SK-N-SH (cell line): ENCODE results near the gene FBXL7. TPM values are rescaled to one million over a fixed set of nuclear protein-coding genes. Genes with fewer than 3 reads are reported as not detected.
"Not testable (repeated sequence)": the region's sequence is repeated elsewhere in the genome, so short reads cannot be mapped to it uniquely, and the experiment has no call there.

Source experiments
- CTCF ChIA-PET: fragments of 300-600, 350-600 bp; formaldehyde crosslinking; extraction: SDS; loops from one replicate; lab custom pipeline; 2021; lab: Yijun Ruan, JAX
- POLR2A ChIA-PET: fragments of 350-600 bp; sonication (Branson Sonifier 250); formaldehyde crosslinking; extraction: SDS; loops from one replicate; lab custom pipeline; 2020; ENCODE audit warnings: antibody characterized with exemption, inconsistent platforms; lab: Yijun Ruan, JAX
- DNase-seq: peaks from one replicate; pipeline ENCODE4 v3.0.0; 2012
- H2AFZ ChIP-seq: fragments of 200-600 bp; sonication (generic); 2 replicates; pipeline ENCODE4 v1.8.1; 2016; ENCODE audit warnings: antibody characterized with exemption, mild to moderate bottlenecking, low read depth
- H3F3A ChIP-seq: fragments of 200-600 bp; sonication (generic); replicated peaks from 2 replicates; pipeline ENCODE3; 2016; ENCODE audit warnings: antibody characterized with exemption, mild to moderate bottlenecking; ENCODE audit not compliant: insufficient read depth
- H3K27ac ChIP-seq, 2 experiments: fragments of 200-500 bp in 1 of 2; fragments of 200-600 bp in 1 of 2; sonication (Bioruptor generic) in 1 of 2; sonication (generic), shearing (Covaris generic) in 1 of 2; 2 replicates each; pipeline versions ENCODE4 v1.5.1 to v1.6.1; 2014 to 2016; ENCODE audit warnings: low read depth in 2 of 2, inconsistent platforms in 1 of 2, low read length in 1 of 2, mild to moderate bottlenecking in 1 of 2, mixed read lengths in 1 of 2
- H3K27me3 ChIP-seq: fragments of 200-600 bp; sonication (generic), shearing (Covaris generic); 2 replicates; pipeline ENCODE4 v1.6.1; 2016; ENCODE audit warnings: mixed run types; ENCODE audit not compliant: insufficient read depth
- H3K36me3 ChIP-seq, 2 experiments: fragments of 200-500 bp in 1 of 2; fragments of 200-600 bp in 1 of 2; sonication (Bioruptor generic) in 1 of 2; sonication (generic) in 1 of 2; replicated peaks in 1 of 2; 2 replicates each; pipeline versions ENCODE3 to v1.5.1; 2014 to 2016; ENCODE audit warnings: low read length in 1 of 2, mild to moderate bottlenecking in 1 of 2; ENCODE audit not compliant: insufficient read depth in 2 of 2, control insufficient read depth in 1 of 2
- H3K4me1 ChIP-seq, 2 experiments: fragments of 200-500 bp in 1 of 2; fragments of 200-600 bp in 1 of 2; sonication (Bioruptor generic) in 1 of 2; sonication (generic), shearing (Covaris generic) in 1 of 2; 2 replicates each; pipeline versions ENCODE4 v1.5.1 to v1.6.1; 2014 to 2016; ENCODE audit warnings: low read depth in 1 of 2, low read length in 1 of 2, mixed run types in 1 of 2; ENCODE audit not compliant: insufficient read depth in 2 of 2, control insufficient read depth in 1 of 2
- H3K4me2 ChIP-seq: fragments of 200-600 bp; sonication (generic), shearing (Covaris generic); 2 replicates; pipeline ENCODE4 v1.6.1; 2017; ENCODE audit warnings: mixed run types
- H3K4me3 ChIP-seq, 2 experiments: fragments of 200-500 bp in 1 of 2; fragments of 200-600 bp in 1 of 2; sonication (Bioruptor generic) in 1 of 2; sonication (generic), shearing (Covaris generic) in 1 of 2; 2 replicates each; pipeline versions ENCODE4 v1.5.1 to v1.8.1; 2014 to 2016; ENCODE audit warnings: low read depth in 2 of 2, inconsistent platforms in 1 of 2, low read length in 1 of 2, mild to moderate bottlenecking in 1 of 2, mixed read lengths in 1 of 2, moderate library complexity in 1 of 2
- H3K79me2 ChIP-seq: fragments of 200-600 bp; sonication (generic); 2 replicates; pipeline ENCODE4 v1.8.1; 2017; ENCODE audit warnings: mild to moderate bottlenecking; ENCODE audit not compliant: insufficient read depth
- H3K9ac ChIP-seq: fragments of 200-600 bp; sonication (generic); 2 replicates; pipeline ENCODE4 v1.6.1; 2017; ENCODE audit warnings: mixed run types
- H3K9me2 ChIP-seq: fragments of 200-600 bp; sonication (generic); 2 replicates; pipeline ENCODE4 v1.6.1; 2017; ENCODE audit warnings: mixed run types
- H3K9me3 ChIP-seq: fragments of 200-600 bp; sonication (generic); 2 replicates; pipeline ENCODE4 v1.6.1; 2017; ENCODE audit warnings: mixed run types, mild to moderate bottlenecking, moderate library complexity
- H4K20me1 ChIP-seq: fragments of 200-600 bp; sonication (generic); 2 replicates; pipeline ENCODE4 v1.6.1; 2017; ENCODE audit warnings: mild to moderate bottlenecking, mixed run types; ENCODE audit not compliant: insufficient read depth
- CTCF ChIP-seq: fragments of 200-600 bp; sonication (generic); IDR thresholded peaks from 2 replicates; pipeline ENCODE4 v1.6.1; 2017; ENCODE audit warnings: antibody characterized with exemption, mild to moderate bottlenecking, moderate library complexity
- ELF1 ChIP-seq: IDR thresholded peaks from 2 replicates; pipeline ENCODE4 v1.4.0; 2012
- EP300 ChIP-seq, 2 experiments: IDR thresholded peaks; 2 replicates each; pipeline versions ENCODE4 v1.4.0 to v1.6.1; 2012; ENCODE audit warnings: borderline replicate concordance in 1 of 2, low read depth in 1 of 2, low read length in 1 of 2
- EZH2phosphoT487 ChIP-seq: fragments of 200-600 bp; sonication (generic); IDR thresholded peaks from 2 replicates; pipeline ENCODE4 v1.6.1; 2017; ENCODE audit warnings: low read depth, mixed run types, mild to moderate bottlenecking, antibody characterized with exemption, moderate library complexity, borderline replicate concordance
- FOXJ3 ChIP-seq: sonication (generic); formaldehyde crosslinking; IDR thresholded peaks from 2 replicates; pipeline ENCODE4 v1.5.1; 2020; ENCODE audit warnings: mild to moderate bottlenecking, missing genetic modification reagents
- FOXM1 ChIP-seq: IDR thresholded peaks from 2 replicates; pipeline ENCODE4 v1.4.0; 2012; ENCODE audit warnings: low read depth, mild to moderate bottlenecking
- GABPA ChIP-seq: IDR thresholded peaks from 2 replicates; pipeline ENCODE4 v1.4.0; 2012; ENCODE audit warnings: low read depth, mild to moderate bottlenecking
- GATA2 ChIP-seq: sonication (generic); formaldehyde crosslinking; IDR thresholded peaks from 2 replicates; pipeline ENCODE4 v1.5.0; 2020; ENCODE audit warnings: mild to moderate bottlenecking, missing genetic modification reagents
- JUND ChIP-seq: IDR thresholded peaks from 2 replicates; pipeline ENCODE4 v1.4.0; 2012
- MEF2A ChIP-seq: IDR thresholded peaks from 2 replicates; pipeline ENCODE4 v1.4.0; 2012; ENCODE audit warnings: low read depth, borderline replicate concordance
- MXI1 ChIP-seq: IDR thresholded peaks from 2 replicates; pipeline ENCODE4 v1.6.1; 2012; ENCODE audit warnings: mild to moderate bottlenecking, low read depth, low read length, improper control_type of control experiment
- NRF1 ChIP-seq: IDR thresholded peaks from 2 replicates; pipeline ENCODE4 v1.6.1; 2012; ENCODE audit warnings: low read depth, mild to moderate bottlenecking, low read length
- RXRA ChIP-seq: IDR thresholded peaks from 2 replicates; pipeline ENCODE4 v1.4.0; 2012; ENCODE audit warnings: low read depth, mild to moderate bottlenecking, borderline replicate concordance
- SMC3 ChIP-seq: IDR thresholded peaks from 2 replicates; pipeline ENCODE4 v1.6.1; 2012; ENCODE audit warnings: low read depth, low read length, improper control_type of control experiment
- TCF12 ChIP-seq: IDR thresholded peaks from 2 replicates; pipeline ENCODE4 v1.4.0; 2012
- TEAD4 ChIP-seq: IDR thresholded peaks from 2 replicates; pipeline ENCODE4 v1.4.0; 2012; ENCODE audit warnings: mild to moderate bottlenecking, borderline replicate concordance; ENCODE audit not compliant: insufficient read depth
- USF1 ChIP-seq: IDR thresholded peaks from 2 replicates; pipeline ENCODE4 v1.4.0; 2012; ENCODE audit warnings: low read depth, borderline replicate concordance
- YY1 ChIP-seq: IDR thresholded peaks from 2 replicates; pipeline ENCODE4 v1.4.0; 2012; ENCODE audit warnings: low read depth, mild to moderate bottlenecking
- WGBS: methylation state at CpG from one replicate; pipeline ENCODE4 v1.1.6; 2017; ENCODE audit warnings: low lambda C conversion rate; 5-methylcytosine and 5-hydroxymethylcytosine counted together
- polyA plus RNA-seq, 3 experiments: library from polyadenylated mRNA; depleted of rRNA; stranded (reverse); fragments of >200 nt; gene quantifications; 2 replicates each; pipeline ENCODE4 v1.2.3, GENCODE V29; 2012

Gene FBXL7
- polyA plus RNA-seq, 1 of the 3 experiments (the other 2 are of a cell fraction) = 7.0 TPM

- Histone ChIP-seq H3K9ac (no peak overlapping the region), H3K36me3 (no peaks in the 10 kb centered on the region), H3K27ac (no peak overlapping the region), H3K4me2 (no peak overlapping the region), H4K20me1 (no peaks in the 10 kb centered on the region), H2AFZ (no peak overlapping the region), H3K9me2 (no peaks in the 10 kb centered on the region), H3F3A (no peaks in the 10 kb centered on the region), H3K79me2 (no peaks in the 10 kb centered on the region), H3K4me1 (peaks cover 0 to 5% of the 10 kb centered on the region in 2 experiments; a peak in 2 of 4 replicates), H3K9me3 (no peaks in the 10 kb centered on the region), H3K4me3 (no peak overlapping the region), H3K27me3 (no peaks in the 10 kb centered on the region)
- POLR2A ChIA-PET = no interaction called here
- no peak for DNase-seq
- TF ChIP-seq FOXM1 (no peak), FOXJ3 (no peak), GATA2 (CRISPR knock-in tag) (no peak), ELF1 (no peak), SMC3 (no peak), MEF2A (no peak), TCF12 (no peak), USF1 (no peak), GABPA (no peak)
- CTCF ChIA-PET = no interaction called here
- WGBS = 61% methylated on average over 1 of the region's 1 CpG
Observed at GRCh38 chr5:15858326-15858725, 358.3 kb downstream of the FBXL7 start.

- Histone ChIP-seq H3K36me3 (no peaks in the 10 kb centered on the region), H3K4me2 (no peak overlapping the region), H3K9me3 (no peaks in the 10 kb centered on the region), H3K9me2 (no peaks in the 10 kb centered on the region), H3K79me2 (no peaks in the 10 kb centered on the region), H3K4me3 (no peak overlapping the region), H2AFZ (no peak overlapping the region), H3K27me3 (no peaks in the 10 kb centered on the region), H3K9ac (no peak overlapping the region), H3K4me1 (no peaks in the 10 kb centered on the region), H3F3A (no peaks in the 10 kb centered on the region), H3K27ac (no peak overlapping the region), H4K20me1 (no peaks in the 10 kb centered on the region)
- 75% methylated on average over 4 of the region's 4 CpGs for WGBS
- CTCF ChIA-PET = no interaction called here
- no peak for TF ChIP-seq TEAD4
- TF ChIP-seq YY1 = no peak
- no peak for TF ChIP-seq RXRA
- TF ChIP-seq GATA2 (CRISPR knock-in tag) = no peak
- no peak for TF ChIP-seq JUND
- no peak for TF ChIP-seq CTCF
- TF ChIP-seq MEF2A = no peak
- no peak for TF ChIP-seq FOXM1
- TF ChIP-seq SMC3 = no peak
- TF ChIP-seq EP300 (IDR thresholded peaks at IDR 0.05; ENCODE audit: borderline replicate concordance in 1 of 2, low read depth in 1 of 2, low read length in 1 of 2) = no peak
- no peak for TF ChIP-seq MXI1
- no peak for TF ChIP-seq NRF1
- TF ChIP-seq EZH2phosphoT487 = no peak
- DNase-seq = no peak
- POLR2A ChIA-PET = no interaction called here
Observed at GRCh38 chr5:15864536-15865215, 364.7 kb downstream of the FBXL7 start.

GRCh38 chr5:15872259-15872658 lies 372.3 kb downstream of the FBXL7 start:
- H3K27ac ChIP-seq, H3K9ac ChIP-seq, H3K9me3 ChIP-seq, H3F3A ChIP-seq, CTCF ChIA-PET, DNase-seq, H3K4me2 ChIP-seq, H3K27me3 ChIP-seq, H4K20me1 ChIP-seq, H3K9me2 ChIP-seq, H3K4me3 ChIP-seq, H2AFZ ChIP-seq, H3K79me2 ChIP-seq, H3K4me1 ChIP-seq, POLR2A ChIA-PET, H3K36me3 ChIP-seq: not testable (repeated sequence)
- 75% methylated on average over 1 of the region's 1 CpG for WGBS
